B cell (primary cell): ENCODE results near the gene RBM23. TPM values are rescaled to one million over a fixed set of nuclear protein-coding genes. Genes with fewer than 3 reads are reported as not detected.

Experiments used
- ATAC-seq: fragments of 200-7000 bp; cut with Tn5 transposase; one replicate; pipeline ENCODE4 v1.10.0; 2021; ENCODE audit warnings: low read depth, mild to moderate bottlenecking, moderate number of reproducible peaks, moderate library complexity
- CTCF ChIA-PET: fragments of 350-600 bp; sonication (Branson Sonifier 250); formaldehyde crosslinking; loops from one replicate; lab custom pipeline; 2021; ENCODE audit warnings: antibody characterized with exemption, inconsistent platforms; lab: Charles Lee
- POLR2A ChIA-PET: fragments of 350-600 bp; sonication (Branson Sonifier 250); formaldehyde crosslinking; loops from one replicate; lab custom pipeline; 2021; ENCODE audit warnings: antibody characterized with exemption; lab: Charles Lee
- DNase-seq: peaks from one replicate; pipeline ENCODE4 v3.0.0; 2013
- H2AFZ ChIP-seq: 2 replicates; pipeline ENCODE4 v1.6.1; 2012; ENCODE audit warnings: mild to moderate bottlenecking, low read depth, low read length; ENCODE audit not compliant: insufficient read depth, poor library complexity, severe bottlenecking
- H3K27ac ChIP-seq, 2 donors: 1 replicate in 1 of 2; 2 replicates in 1 of 2; pipeline ENCODE4 v1.5.1; 2012 to 2013; ENCODE audit warnings: low read length in 2 of 2, mild to moderate bottlenecking in 2 of 2, moderate library complexity in 1 of 2
- H3K27me3 ChIP-seq, 4 experiments: fragments of 200-600 bp in 1 of 4; sonication (generic) in 1 of 4; replicated peaks in 1 of 4; 1 replicate in 2 of 4; 2 replicates in 2 of 4; pipeline versions ENCODE4 v1.6.1 to v1.7.0; 2013 to 2016; ENCODE audit warnings: low read length in 3 of 4, mild to moderate bottlenecking in 2 of 4, mixed read lengths in 1 of 4, moderate library complexity in 1 of 4; ENCODE audit not compliant: insufficient read depth in 4 of 4, control insufficient read depth in 3 of 4; ENCODE audit errors: control extremely low read depth in 1 of 4
- H3K36me3 ChIP-seq, 2 experiments: replicated peaks in 1 of 2; 1 replicate in 1 of 2; 2 replicates in 1 of 2; pipeline versions ENCODE4 v1.6.1 to v1.7.1; 2013; ENCODE audit warnings: low read length in 1 of 2; ENCODE audit not compliant: insufficient read depth in 2 of 2, control insufficient read depth in 1 of 2; ENCODE audit errors: control extremely low read depth in 1 of 2, extremely low read depth in 1 of 2
- H3K4me1 ChIP-seq, 2 donors: fragments of 200-600 bp in 1 of 2; sonication (generic) in 1 of 2; 1 replicate in 1 of 2; 2 replicates in 1 of 2; pipeline versions ENCODE4 v1.5.1 to v1.6.1; 2013 to 2017; ENCODE audit warnings: low read length in 2 of 2; ENCODE audit not compliant: control insufficient read depth in 2 of 2, insufficient read depth in 2 of 2
- H3K4me2 ChIP-seq: replicated peaks from 2 replicates; pipeline ENCODE3; 2012; ENCODE audit warnings: mild to moderate bottlenecking, low read depth, low read length; ENCODE audit not compliant: poor library complexity, severe bottlenecking
- H3K4me3 ChIP-seq, 5 experiments: fragments of 200-600 bp in 1 of 5; sonication (generic) in 1 of 5; 1 replicate in 3 of 5; 2 replicates in 2 of 5; pipeline versions ENCODE4 v1.5.1 to v1.7.0; 2011 to 2016; ENCODE audit warnings: low read length in 4 of 5, mild to moderate bottlenecking in 4 of 5, low read depth in 2 of 5, control low read depth in 1 of 5, moderate library complexity in 1 of 5; ENCODE audit not compliant: insufficient read depth in 1 of 5; ENCODE audit errors: control extremely low read depth in 1 of 5, extremely low read depth in 1 of 5
- H3K79me2 ChIP-seq: fragments of 200-600 bp; sonication (generic); one replicate; pipeline ENCODE4 v1.6.0; 2016; ENCODE audit warnings: low read length; ENCODE audit not compliant: control insufficient read depth, insufficient read depth
- H3K9ac ChIP-seq: fragments of 200-600 bp; sonication (generic); 2 replicates; pipeline ENCODE4 v1.6.1; 2017; ENCODE audit warnings: mild to moderate bottlenecking, low read length, moderate library complexity
- H3K9me3 ChIP-seq, 3 donors: one replicate each; pipeline versions ENCODE4 v1.6.1 to v1.7.1; 2013; ENCODE audit warnings: low read length in 2 of 3; ENCODE audit not compliant: control insufficient read depth in 2 of 3, insufficient read depth in 1 of 3; ENCODE audit errors: control extremely low read depth in 1 of 3
- H4K20me1 ChIP-seq: 2 replicates; pipeline ENCODE4 v1.6.0; 2012; ENCODE audit warnings: mild to moderate bottlenecking, low read length; ENCODE audit not compliant: insufficient read depth, control insufficient read depth, poor library complexity, severe bottlenecking
- H3K27ac Mint-ChIP-seq: one replicate; pipeline ENCODE4 v1.8.0; 2021; ENCODE audit warnings: mixed read lengths
- H3K27me3 Mint-ChIP-seq: one replicate; pipeline ENCODE4 v1.8.0; 2021; ENCODE audit warnings: mixed read lengths
- H3K4me1 Mint-ChIP-seq: one replicate; pipeline ENCODE4 v1.8.0; 2021; ENCODE audit warnings: mixed read lengths
- H3K4me3 Mint-ChIP-seq: one replicate; pipeline ENCODE4 v1.8.0; 2021; ENCODE audit warnings: mixed read lengths
- H3K9me3 Mint-ChIP-seq: one replicate; pipeline ENCODE4 v1.8.0; 2022; ENCODE audit warnings: mixed read lengths; ENCODE audit not compliant: insufficient read depth
- CTCF ChIP-seq: fragments of 200-600 bp; IDR thresholded peaks from one replicate; pipeline ENCODE4 v1.8.0; 2022; ENCODE audit warnings: antibody characterized with exemption, mild to moderate bottlenecking
- EZH2 ChIP-seq: IDR thresholded peaks from 2 replicates; pipeline ENCODE4 v1.6.1; 2012; ENCODE audit warnings: borderline replicate concordance, low read depth, mild to moderate bottlenecking, moderate library complexity, low read length; ENCODE audit not compliant: insufficient read depth, poor library complexity, severe bottlenecking
- WGBS: methylation state at CpG from one replicate; pipeline ENCODE4 v1.1.5; 2013; ENCODE audit warnings: missing lambda C conversion rate; ENCODE audit not compliant: insufficient coverage; 5-methylcytosine and 5-hydroxymethylcytosine counted together
- intact Hi-C: fragments of 100-400 bp; cut with micrococcal nuclease; formaldehyde crosslinking; loops from one replicate; pipeline ENCODE4 v1.10.0; 2022
- polyA plus RNA-seq: library from polyadenylated mRNA; depleted of rRNA; stranded (reverse); fragments of >200 nt; gene quantifications from 2 replicates; pipeline ENCODE4 v1.2.3, GENCODE V29; 2012
- total RNA-seq, 2 donors: library from RNA; stranded (reverse); fragments of 120-200 nt in 1 of 2; gene quantifications; 1 replicate in 1 of 2; 2 replicates in 1 of 2; pipeline versions ENCODE4 v1.2.3 to v1.2.4, GENCODE V29; 2013 to 2022

RBM23 gene
- total and polyA plus RNA-seq, 2 donors (not counting 1 experiment from before 2014, with no cell fraction given), result 60.7 to 165 TPM

- Mint-ChIP-seq H3K9me3 (no peaks in the 10 kb centered on the region), H3K4me3 (no peak overlapping the region), H3K27me3 (peaks cover 10% of the 10 kb centered on the region), H3K4me1 (no peaks in the 10 kb centered on the region), H3K27ac (no peak overlapping the region)
- no peaks in the 10 kb centered on the region for H3K79me2 ChIP-seq
- TF ChIP-seq EZH2 (no peak), CTCF (no peak)
- H3K4me3 ChIP-seq, result no peak overlapping the region
- ATAC-seq (no peak), DNase-seq (no peak)
- no peaks in the 10 kb centered on the region for H3K36me3 ChIP-seq
- CTCF ChIA-PET, result no interaction called here
- no peak overlapping the region for H3K27ac ChIP-seq
- no peaks in the 10 kb centered on the region for H3K9me3 ChIP-seq
- H3K9ac ChIP-seq, result no peak overlapping the region
- H4K20me1 ChIP-seq, result no peaks in the 10 kb centered on the region
- intact Hi-C loops, result no loop called here
- POLR2A ChIA-PET, result no interaction called here
- H3K4me2 ChIP-seq, result no peak overlapping the region
- peaks cover 0 to 19% (median 0%) of the 10 kb centered on the region in 4 experiments for H3K27me3 ChIP-seq
- H2AFZ ChIP-seq, result no peak overlapping the region
- WGBS, result 93% methylated on average over 14 of the region's 26 CpGs
- H3K4me1 ChIP-seq, result no peaks in the 10 kb centered on the region
Observed at GRCh38 chr14:22845821-22846625, 72.9 kb downstream of the RBM23 start.

- Histone ChIP-seq H3K36me3 (no peaks in the 10 kb centered on the region), H3K27me3 (peaks cover 0 to 19% (median 0%) of the 10 kb centered on the region in 4 experiments), H3K4me3 (no peak overlapping the region), H2AFZ (no peak overlapping the region), H3K79me2 (no peaks in the 10 kb centered on the region), H4K20me1 (no peaks in the 10 kb centered on the region), H3K4me1 (no peaks in the 10 kb centered on the region), H3K27ac (no peak overlapping the region), H3K4me2 (no peak overlapping the region), H3K9me3 (no peaks in the 10 kb centered on the region), H3K9ac (no peak overlapping the region)
- TF ChIP-seq EZH2, result no peak
- TF ChIP-seq CTCF, result no peak
- no peak for DNase-seq
- CTCF ChIA-PET, result interaction anchor here (1.2 kb wide), 1 partner anchor 8 kb away, joined by 3 read pairs; no protein-coding TSS in a partner anchor
- 100% methylated on average over 5 of the region's 9 CpGs for WGBS
- H3K4me1 Mint-ChIP-seq, result no peaks in the 10 kb centered on the region
- ATAC-seq, result no peak
- peaks cover 10% of the 10 kb centered on the region for H3K27me3 Mint-ChIP-seq
- H3K4me3 Mint-ChIP-seq, result no peak overlapping the region
- POLR2A ChIA-PET, result interaction anchor here (0.6 kb wide), 1 partner anchor 55 kb away, joined by 12 read pairs; no protein-coding TSS in a partner anchor
- no peak overlapping the region for H3K27ac Mint-ChIP-seq
- intact Hi-C loops, result no loop called here
- no peaks in the 10 kb centered on the region for H3K9me3 Mint-ChIP-seq
Observed at GRCh38 chr14:22845103-22845394, 73.9 kb downstream of the RBM23 start.
